H1 (cell line): ENCODE data around the gene RPL7L1.

Experiments
- CEBPB ChIP-seq: IDR thresholded peaks from 2 replicates; pipeline ENCODE4 v1.6.1; 2012; ENCODE audit warnings: low read depth, low read length
- CREB1 ChIP-seq: IDR thresholded peaks from 2 replicates; pipeline ENCODE4 v1.6.1; 2012; ENCODE audit warnings: inconsistent platforms
- GABPA ChIP-seq: IDR thresholded peaks from 2 replicates; pipeline ENCODE4 v1.6.1; 2011; ENCODE audit warnings: mild to moderate bottlenecking, low read length, moderate library complexity, borderline replicate concordance; ENCODE audit not compliant: insufficient read depth
- KDM5A ChIP-seq: fragments of 200-600 bp; IDR thresholded peaks from 2 replicates; pipeline ENCODE4 v1.7.1; 2012; ENCODE audit warnings: mild to moderate bottlenecking, low read length, inconsistent platforms, mixed read lengths
- NRF1 ChIP-seq: IDR thresholded peaks from 2 replicates; pipeline ENCODE4 v1.6.1; 2011; ENCODE audit warnings: mild to moderate bottlenecking, low read depth, low read length, improper control_type of control experiment
- POLR2A ChIP-seq, 2 experiments: IDR thresholded peaks; 1 replicate in 1 of 2; 2 replicates in 1 of 2; pipeline ENCODE4 v1.6.1; 2011; ENCODE audit warnings: low read depth in 2 of 2, low read length in 2 of 2, mild to moderate bottlenecking in 2 of 2; ENCODE audit errors: control extremely low read depth in 1 of 2
- RAD21 ChIP-seq, 2 experiments: IDR thresholded peaks in 1 of 2; conservative IDR thresholded peaks in 1 of 2; 2 replicates each; pipeline ENCODE4 v1.6.1; 2011; ENCODE audit warnings: low read depth in 2 of 2, low read length in 2 of 2, improper control_type of control experiment in 1 of 2, inconsistent platforms in 1 of 2, mild to moderate bottlenecking in 1 of 2, moderate library complexity in 1 of 2
- TBP ChIP-seq: IDR thresholded peaks from 2 replicates; pipeline ENCODE4 v1.6.1; 2011; ENCODE audit warnings: low read depth, low read length, improper control_type of control experiment
- TCF12 ChIP-seq: IDR thresholded peaks from 2 replicates; pipeline ENCODE4 v1.6.1; 2011; ENCODE audit warnings: low read depth, mild to moderate bottlenecking, low read length
- TF ChIP-seq, protein P1 (sequence below), 3 experiments: IDR thresholded peaks; 1 replicate in 2 of 3; 2 replicates in 1 of 3; pipeline versions ENCODE4 v1.5.1 to v1.6.1; 2011; ENCODE audit warnings: low read length in 3 of 3, mild to moderate bottlenecking in 3 of 3, inconsistent platforms in 2 of 3, low read depth in 1 of 3, moderate library complexity in 1 of 3; ENCODE audit not compliant: insufficient read depth in 1 of 3; ENCODE audit errors: control extremely low read depth in 1 of 3
- TF ChIP-seq, protein P2 (sequence below): IDR thresholded peaks from 2 replicates; pipeline ENCODE4 v1.6.1; 2012; ENCODE audit warnings: inconsistent platforms
- TF ChIP-seq, protein P3 (sequence below): fragments of 300-600 bp; sonication (generic); IDR thresholded peaks from 2 replicates; pipeline ENCODE4 v1.7.1; 2012; ENCODE audit warnings: low read length, moderate library complexity, mild to moderate bottlenecking, inconsistent platforms; ENCODE audit not compliant: insufficient replicate concordance

DNA sequence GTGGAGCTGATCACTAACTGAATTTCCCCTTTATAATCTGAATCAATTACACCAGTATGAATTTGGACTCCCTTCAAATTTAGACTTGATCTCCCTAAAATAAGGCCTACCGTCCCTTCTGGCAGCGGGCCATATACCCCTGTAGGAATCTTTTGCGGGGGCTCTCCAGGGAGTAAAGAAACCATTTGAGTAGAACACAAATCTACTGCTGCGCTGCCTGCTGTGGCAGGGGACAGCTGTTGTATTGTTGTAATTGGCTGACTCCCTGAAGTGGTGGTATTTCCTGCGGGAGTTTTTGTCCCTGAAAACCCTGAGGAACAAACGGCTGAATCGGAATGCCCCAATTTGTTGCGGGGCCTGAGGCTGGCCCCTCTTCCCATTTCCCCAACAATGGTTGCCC lies 20.5 kb downstream of the RPL7L1 start:
- TF ChIP-seq, protein P1, sequence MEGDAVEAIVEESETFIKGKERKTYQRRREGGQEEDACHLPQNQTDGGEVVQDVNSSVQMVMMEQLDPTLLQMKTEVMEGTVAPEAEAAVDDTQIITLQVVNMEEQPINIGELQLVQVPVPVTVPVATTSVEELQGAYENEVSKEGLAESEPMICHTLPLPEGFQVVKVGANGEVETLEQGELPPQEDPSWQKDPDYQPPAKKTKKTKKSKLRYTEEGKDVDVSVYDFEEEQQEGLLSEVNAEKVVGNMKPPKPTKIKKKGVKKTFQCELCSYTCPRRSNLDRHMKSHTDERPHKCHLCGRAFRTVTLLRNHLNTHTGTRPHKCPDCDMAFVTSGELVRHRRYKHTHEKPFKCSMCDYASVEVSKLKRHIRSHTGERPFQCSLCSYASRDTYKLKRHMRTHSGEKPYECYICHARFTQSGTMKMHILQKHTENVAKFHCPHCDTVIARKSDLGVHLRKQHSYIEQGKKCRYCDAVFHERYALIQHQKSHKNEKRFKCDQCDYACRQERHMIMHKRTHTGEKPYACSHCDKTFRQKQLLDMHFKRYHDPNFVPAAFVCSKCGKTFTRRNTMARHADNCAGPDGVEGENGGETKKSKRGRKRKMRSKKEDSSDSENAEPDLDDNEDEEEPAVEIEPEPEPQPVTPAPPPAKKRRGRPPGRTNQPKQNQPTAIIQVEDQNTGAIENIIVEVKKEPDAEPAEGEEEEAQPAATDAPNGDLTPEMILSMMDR (IDR thresholded peaks at IDR 0.05; ENCODE audit: control extremely low read depth in 1 of 3, insufficient read depth in 1 of 3, low read depth in 1 of 3, low read length in 3 of 3) = no peak
- TF ChIP-seq GABPA = no peak
- TF ChIP-seq, protein P2, sequence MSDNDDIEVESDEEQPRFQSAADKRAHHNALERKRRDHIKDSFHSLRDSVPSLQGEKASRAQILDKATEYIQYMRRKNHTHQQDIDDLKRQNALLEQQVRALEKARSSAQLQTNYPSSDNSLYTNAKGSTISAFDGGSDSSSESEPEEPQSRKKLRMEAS = no peak
- TF ChIP-seq RAD21 (IDR thresholded peaks at IDR 0.05 in 1 of 2, conservative IDR thresholded peaks at IDR 0.05 in 1 of 2; ENCODE audit: low read depth in 2 of 2, low read length in 2 of 2) = no peak
- TF ChIP-seq TCF12 = no peak
- TF ChIP-seq, protein P3, sequence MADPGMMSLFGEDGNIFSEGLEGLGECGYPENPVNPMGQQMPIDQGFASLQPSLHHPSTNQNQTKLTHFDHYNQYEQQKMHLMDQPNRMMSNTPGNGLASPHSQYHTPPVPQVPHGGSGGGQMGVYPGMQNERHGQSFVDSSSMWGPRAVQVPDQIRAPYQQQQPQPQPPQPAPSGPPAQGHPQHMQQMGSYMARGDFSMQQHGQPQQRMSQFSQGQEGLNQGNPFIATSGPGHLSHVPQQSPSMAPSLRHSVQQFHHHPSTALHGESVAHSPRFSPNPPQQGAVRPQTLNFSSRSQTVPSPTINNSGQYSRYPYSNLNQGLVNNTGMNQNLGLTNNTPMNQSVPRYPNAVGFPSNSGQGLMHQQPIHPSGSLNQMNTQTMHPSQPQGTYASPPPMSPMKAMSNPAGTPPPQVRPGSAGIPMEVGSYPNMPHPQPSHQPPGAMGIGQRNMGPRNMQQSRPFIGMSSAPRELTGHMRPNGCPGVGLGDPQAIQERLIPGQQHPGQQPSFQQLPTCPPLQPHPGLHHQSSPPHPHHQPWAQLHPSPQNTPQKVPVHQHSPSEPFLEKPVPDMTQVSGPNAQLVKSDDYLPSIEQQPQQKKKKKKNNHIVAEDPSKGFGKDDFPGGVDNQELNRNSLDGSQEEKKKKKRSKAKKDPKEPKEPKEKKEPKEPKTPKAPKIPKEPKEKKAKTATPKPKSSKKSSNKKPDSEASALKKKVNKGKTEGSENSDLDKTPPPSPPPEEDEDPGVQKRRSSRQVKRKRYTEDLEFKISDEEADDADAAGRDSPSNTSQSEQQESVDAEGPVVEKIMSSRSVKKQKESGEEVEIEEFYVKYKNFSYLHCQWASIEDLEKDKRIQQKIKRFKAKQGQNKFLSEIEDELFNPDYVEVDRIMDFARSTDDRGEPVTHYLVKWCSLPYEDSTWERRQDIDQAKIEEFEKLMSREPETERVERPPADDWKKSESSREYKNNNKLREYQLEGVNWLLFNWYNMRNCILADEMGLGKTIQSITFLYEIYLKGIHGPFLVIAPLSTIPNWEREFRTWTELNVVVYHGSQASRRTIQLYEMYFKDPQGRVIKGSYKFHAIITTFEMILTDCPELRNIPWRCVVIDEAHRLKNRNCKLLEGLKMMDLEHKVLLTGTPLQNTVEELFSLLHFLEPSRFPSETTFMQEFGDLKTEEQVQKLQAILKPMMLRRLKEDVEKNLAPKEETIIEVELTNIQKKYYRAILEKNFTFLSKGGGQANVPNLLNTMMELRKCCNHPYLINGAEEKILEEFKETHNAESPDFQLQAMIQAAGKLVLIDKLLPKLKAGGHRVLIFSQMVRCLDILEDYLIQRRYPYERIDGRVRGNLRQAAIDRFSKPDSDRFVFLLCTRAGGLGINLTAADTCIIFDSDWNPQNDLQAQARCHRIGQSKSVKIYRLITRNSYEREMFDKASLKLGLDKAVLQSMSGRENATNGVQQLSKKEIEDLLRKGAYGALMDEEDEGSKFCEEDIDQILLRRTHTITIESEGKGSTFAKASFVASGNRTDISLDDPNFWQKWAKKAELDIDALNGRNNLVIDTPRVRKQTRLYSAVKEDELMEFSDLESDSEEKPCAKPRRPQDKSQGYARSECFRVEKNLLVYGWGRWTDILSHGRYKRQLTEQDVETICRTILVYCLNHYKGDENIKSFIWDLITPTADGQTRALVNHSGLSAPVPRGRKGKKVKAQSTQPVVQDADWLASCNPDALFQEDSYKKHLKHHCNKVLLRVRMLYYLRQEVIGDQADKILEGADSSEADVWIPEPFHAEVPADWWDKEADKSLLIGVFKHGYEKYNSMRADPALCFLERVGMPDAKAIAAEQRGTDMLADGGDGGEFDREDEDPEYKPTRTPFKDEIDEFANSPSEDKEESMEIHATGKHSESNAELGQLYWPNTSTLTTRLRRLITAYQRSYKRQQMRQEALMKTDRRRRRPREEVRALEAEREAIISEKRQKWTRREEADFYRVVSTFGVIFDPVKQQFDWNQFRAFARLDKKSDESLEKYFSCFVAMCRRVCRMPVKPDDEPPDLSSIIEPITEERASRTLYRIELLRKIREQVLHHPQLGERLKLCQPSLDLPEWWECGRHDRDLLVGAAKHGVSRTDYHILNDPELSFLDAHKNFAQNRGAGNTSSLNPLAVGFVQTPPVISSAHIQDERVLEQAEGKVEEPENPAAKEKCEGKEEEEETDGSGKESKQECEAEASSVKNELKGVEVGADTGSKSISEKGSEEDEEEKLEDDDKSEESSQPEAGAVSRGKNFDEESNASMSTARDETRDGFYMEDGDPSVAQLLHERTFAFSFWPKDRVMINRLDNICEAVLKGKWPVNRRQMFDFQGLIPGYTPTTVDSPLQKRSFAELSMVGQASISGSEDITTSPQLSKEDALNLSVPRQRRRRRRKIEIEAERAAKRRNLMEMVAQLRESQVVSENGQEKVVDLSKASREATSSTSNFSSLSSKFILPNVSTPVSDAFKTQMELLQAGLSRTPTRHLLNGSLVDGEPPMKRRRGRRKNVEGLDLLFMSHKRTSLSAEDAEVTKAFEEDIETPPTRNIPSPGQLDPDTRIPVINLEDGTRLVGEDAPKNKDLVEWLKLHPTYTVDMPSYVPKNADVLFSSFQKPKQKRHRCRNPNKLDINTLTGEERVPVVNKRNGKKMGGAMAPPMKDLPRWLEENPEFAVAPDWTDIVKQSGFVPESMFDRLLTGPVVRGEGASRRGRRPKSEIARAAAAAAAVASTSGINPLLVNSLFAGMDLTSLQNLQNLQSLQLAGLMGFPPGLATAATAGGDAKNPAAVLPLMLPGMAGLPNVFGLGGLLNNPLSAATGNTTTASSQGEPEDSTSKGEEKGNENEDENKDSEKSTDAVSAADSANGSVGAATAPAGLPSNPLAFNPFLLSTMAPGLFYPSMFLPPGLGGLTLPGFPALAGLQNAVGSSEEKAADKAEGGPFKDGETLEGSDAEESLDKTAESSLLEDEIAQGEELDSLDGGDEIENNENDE = no peak
- no peak for TF ChIP-seq KDM5A
- TF ChIP-seq POLR2A (IDR thresholded peaks at IDR 0.05; ENCODE audit: control extremely low read depth in 1 of 2, low read depth in 2 of 2, low read length in 2 of 2) = no peak
- no peak for TF ChIP-seq TBP
- TF ChIP-seq CEBPB = 0 out of 2 replicates have a peak, but pooled peaks have one; percentile 1
- TF ChIP-seq NRF1 = no peak
- no peak for TF ChIP-seq CREB1
